HepG2 (cell line): Measurements from ENCODE around the gene ADPGK. TPM values are rescaled to one million over a fixed set of nuclear protein-coding genes. Genes with fewer than 3 reads are reported as not detected.

Experiments
- ATAD3A ChIP-seq: sonication (generic); formaldehyde crosslinking; IDR thresholded peaks from 2 replicates; pipeline ENCODE4 v1.4.0; 2020; ENCODE audit warnings: missing genetic modification reagents
- EED ChIP-seq: sonication (generic); formaldehyde crosslinking; IDR thresholded peaks from 2 replicates; pipeline ENCODE4 v1.5.0; 2020; ENCODE audit warnings: mild to moderate bottlenecking, missing genetic modification reagents
- ESRRA ChIP-seq: sonication (generic); formaldehyde crosslinking; IDR thresholded peaks from 2 replicates; pipeline ENCODE4 v1.5.1; 2020; ENCODE audit warnings: mild to moderate bottlenecking, low read depth, missing genetic modification reagents
- HHEX ChIP-seq: IDR thresholded peaks from 2 replicates; pipeline ENCODE4 v1.6.1; 2016; ENCODE audit warnings: control low read depth
- IRF9 ChIP-seq: sonication (generic); formaldehyde crosslinking; IDR thresholded peaks from 2 replicates; pipeline ENCODE4 v1.8.0; 2022; ENCODE audit warnings: missing genetic modification reagents, mild to moderate bottlenecking, borderline replicate concordance
- MIER2 ChIP-seq: IDR thresholded peaks from 2 replicates; pipeline ENCODE4 v1.6.1; 2016; ENCODE audit warnings: missing biosample characterization, missing genetic modification reagents
- TEAD2 ChIP-seq: sonication (generic); formaldehyde crosslinking; IDR thresholded peaks from 2 replicates; pipeline ENCODE4 v1.9.0; 2021; ENCODE audit warnings: missing genetic modification reagents
- ZBTB44 ChIP-seq: sonication (generic); formaldehyde crosslinking; IDR thresholded peaks from 2 replicates; pipeline ENCODE4 v1.4.0; 2020; ENCODE audit warnings: missing genetic modification reagents
- ZMYM2 ChIP-seq: sonication (generic); formaldehyde crosslinking; IDR thresholded peaks from 2 replicates; pipeline ENCODE4 v1.8.0; 2022; ENCODE audit warnings: mild to moderate bottlenecking, missing genetic modification reagents
- ZMYM3 ChIP-seq: sonication (generic); formaldehyde crosslinking; IDR thresholded peaks from 2 replicates; pipeline ENCODE4 v1.5.1; 2020; ENCODE audit warnings: mild to moderate bottlenecking, missing genetic modification reagents
- ZNF296 ChIP-seq: sonication (generic); formaldehyde crosslinking; conservative IDR thresholded peaks from 2 replicates; pipeline ENCODE4 v1.5.0; 2020; ENCODE audit warnings: mild to moderate bottlenecking, missing genetic modification reagents
- ZNF318 ChIP-seq: sonication (generic); formaldehyde crosslinking; IDR thresholded peaks from 2 replicates; pipeline ENCODE4 v1.4.0; 2020; ENCODE audit warnings: mild to moderate bottlenecking, missing genetic modification reagents
- ZNF367 ChIP-seq: sonication (generic); formaldehyde crosslinking; IDR thresholded peaks from 2 replicates; pipeline ENCODE4 v1.4.0; 2020; ENCODE audit warnings: missing genetic modification reagents, borderline replicate concordance
- ZNF549 ChIP-seq: sonication (generic); formaldehyde crosslinking; IDR thresholded peaks from 2 replicates; pipeline ENCODE4 v1.5.0; 2020; ENCODE audit warnings: missing genetic modification reagents
- ZNF556 ChIP-seq: sonication (generic); formaldehyde crosslinking; IDR thresholded peaks from 2 replicates; pipeline ENCODE4 v1.4.0; 2020; ENCODE audit warnings: mild to moderate bottlenecking, missing genetic modification reagents, borderline replicate concordance
- ZNF564 ChIP-seq: sonication (generic); formaldehyde crosslinking; IDR thresholded peaks from 2 replicates; pipeline ENCODE4 v1.8.1; 2023; ENCODE audit warnings: mild to moderate bottlenecking, missing genetic modification reagents
- ZNF577 ChIP-seq: sonication (generic); formaldehyde crosslinking; IDR thresholded peaks from 2 replicates; pipeline ENCODE4 v1.4.0; 2020; ENCODE audit warnings: mild to moderate bottlenecking, low read depth, missing genetic modification reagents, borderline replicate concordance
- ZNF639 ChIP-seq: conservative IDR thresholded peaks from 2 replicates; pipeline ENCODE4 v1.6.1; 2018; ENCODE audit warnings: missing genetic modification reagents
- polyA plus RNA-seq, 8 experiments: library from polyadenylated mRNA; depleted of rRNA in 3 of 8; stranded (reverse) in 7 of 8; unstranded in 1 of 8; fragments of >200 nt; fragmentation: Illumina TruSeq in 4 of 8; extraction: Trizol in 4 of 8; gene quantifications; 2 replicates each; pipeline versions ENCODE4 v1.2.1 to v1.2.3, GENCODE V29; 2011 to 2016; ENCODE audit warnings: low read depth in 4 of 8, missing spikeins in 1 of 8, mixed read lengths in 1 of 8; ENCODE audit not compliant: insufficient read depth in 1 of 8
- total RNA-seq, 5 experiments: library from RNA; depleted of rRNA; stranded (reverse); fragments of >200 nt; fragmentation: Illumina TruSeq; extraction: Trizol; gene quantifications; 2 replicates each; pipeline ENCODE4 v1.2.3, GENCODE V29; 2016; ENCODE audit warnings: low read depth in 1 of 5

The ADPGK gene
- total and polyA plus RNA-seq, 2 of the 13 experiments (the other 11 are each of a cell fraction or from before 2014, with no cell fraction given): 61.6 to 67.5 TPM

GRCh38 chr15:72783640-72784455 is at the start of gene ADPGK (continued):
- TF ChIP-seq EED (CRISPR knock-in tag): no peak
- no peak for TF ChIP-seq ZNF296
- TF ChIP-seq ZMYM3 (CRISPR knock-in tag): 0 out of 2 replicates have a peak, but pooled peaks have one; percentile 24
- TF ChIP-seq ZNF549 (CRISPR knock-in tag): no peak
- peak; percentile 91 for TF ChIP-seq IRF9 (CRISPR knock-in tag)
- no peak for TF ChIP-seq ZNF367 (CRISPR knock-in tag)
- peak; percentile 83 for TF ChIP-seq ZNF639
- no peak for TF ChIP-seq TEAD2 (CRISPR knock-in tag)
- peak; percentile 74 for TF ChIP-seq ESRRA (CRISPR knock-in tag)
- TF ChIP-seq ZNF577 (CRISPR knock-in tag): no peak
- TF ChIP-seq ZNF564 (CRISPR knock-in tag): no peak
- no peak; the same call in 1 of the 2 replicates for TF ChIP-seq ZNF318 (CRISPR knock-in tag)
- TF ChIP-seq ATAD3A (CRISPR knock-in tag): 0 out of 2 replicates have a peak, but pooled peaks have one; percentile 70
- TF ChIP-seq ZMYM2 (CRISPR knock-in tag): no peak
- TF ChIP-seq HHEX (CRISPR knock-in tag): no peak
- TF ChIP-seq ZBTB44 (CRISPR knock-in tag): peak; percentile 68; the same call in 1 of the 2 replicates
- TF ChIP-seq ZNF556 (CRISPR knock-in tag): peak; percentile 97
- no peak for TF ChIP-seq MIER2 (CRISPR knock-in tag)
